SK-N-SH treated with all-trans-retinoic acid at 6 μM for 48 hours (cell line): Measurements from ENCODE around the gene ABCA8.

Source experiments
- CREB5 ChIP-seq: fragments of 250-450 bp; sonication (Bioruptor Pico); IDR thresholded peaks from 2 replicates; pipeline ENCODE4 v1.5.1; 2020; ENCODE audit warnings: low read depth, mild to moderate bottlenecking, moderate library complexity
- ZC3H10 ChIP-seq: fragments of 250-450 bp; sonication (Bioruptor Pico); IDR thresholded peaks from 2 replicates; pipeline ENCODE4 v1.5.1; 2021; ENCODE audit warnings: mild to moderate bottlenecking, moderate library complexity

- TF ChIP-seq CREB5 (CRISPR knock-in tag) = no peak
- no peak for TF ChIP-seq ZC3H10 (CRISPR knock-in tag)
Measured at GRCh38 chr17:68908045-68908444, 47.1 kb downstream of the ABCA8 start.
